ENCODE data around the gene SNN. TPM values are rescaled to one million over a fixed set of nuclear protein-coding genes. Genes with fewer than 3 reads are reported as not detected.
A peak's percentile ranks its signal among the peaks of the same experiment; 100 is the strongest.

Gene SNN
- polyA plus RNA-seq, 2 of the 4 experiments (the other 2 are of a cell fraction), result 6.3 to 10.7 TPM

GRCh38 chr16:11668623-11669379 is 546 bp downstream of the SNN start (continued):
- TF ChIP-seq CBX8 (IDR thresholded peaks at IDR 0.05), result no peak
- no peak for TF ChIP-seq POLR2AphosphoS2 (conservative IDR thresholded peaks at IDR 0.05; ENCODE audit: low read length)
- TF ChIP-seq EHF (CRISPR knock-in tag; IDR thresholded peaks at IDR 0.05), result no peak
- TF ChIP-seq, protein P1, sequence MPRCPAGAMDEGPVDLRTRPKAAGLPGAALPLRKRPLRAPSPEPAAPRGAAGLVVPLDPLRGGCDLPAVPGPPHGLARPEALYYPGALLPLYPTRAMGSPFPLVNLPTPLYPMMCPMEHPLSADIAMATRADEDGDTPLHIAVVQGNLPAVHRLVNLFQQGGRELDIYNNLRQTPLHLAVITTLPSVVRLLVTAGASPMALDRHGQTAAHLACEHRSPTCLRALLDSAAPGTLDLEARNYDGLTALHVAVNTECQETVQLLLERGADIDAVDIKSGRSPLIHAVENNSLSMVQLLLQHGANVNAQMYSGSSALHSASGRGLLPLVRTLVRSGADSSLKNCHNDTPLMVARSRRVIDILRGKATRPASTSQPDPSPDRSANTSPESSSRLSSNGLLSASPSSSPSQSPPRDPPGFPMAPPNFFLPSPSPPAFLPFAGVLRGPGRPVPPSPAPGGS (IDR thresholded peaks at IDR 0.05), result no peak
- no peak for TF ChIP-seq ATOH8 (CRISPR knock-in tag; IDR thresholded peaks at IDR 0.05; ENCODE audit: low read depth)
- no peak for TF ChIP-seq KDM1A (IDR thresholded peaks at IDR 0.05; ENCODE audit: low read depth)
- no peak for TF ChIP-seq CEBPB (IDR thresholded peaks at IDR 0.05)
- no peak for TF ChIP-seq JUNB (IDR thresholded peaks at IDR 0.05)

- Histone ChIP-seq H3K9me3 (no peaks in the 10 kb centered on the region), H3K4me2 (peak overlapping the region; percentile 100), H3K27ac (peak overlapping the region; percentile 83 to 92; a peak in 5 of 6 replicates), H3K4me1 (peaks cover 43% of the 10 kb centered on the region), H3K4me3 (peak overlapping the region; percentile 94)
- DNase-seq (ENCODE audit: low read depth in 1 of 2, low spot score in 1 of 2) (no peak), ATAC-seq (0 out of 6 replicates have a peak, but pooled peaks of 1 of the 2 experiments have one; percentile 10), FAIRE-seq (no peak)
- TF ChIP-seq POLR2AphosphoS2 (conservative IDR thresholded peaks at IDR 0.05; ENCODE audit: low read length), result no peak
- TF ChIP-seq ZFP36 (IDR thresholded peaks at IDR 0.05; ENCODE audit: borderline replicate concordance, partially characterized antibody), result peak; percentile 69
- WGBS (ENCODE audit: missing lambda C conversion rate), result 85% methylated on average over 17 of the region's 22 CpGs
- ChIA-PET CTCF (interaction anchor here (0.6 to 2.8 kb wide), 5 partner anchors 10 to 273 kb away, joined by 3 to 7 read pairs (median 5); no protein-coding TSS in a partner anchor), POLR2A (interaction anchor here (0.6 to 1.0 kb wide), 2 partner anchors 29 to 76 kb away, joined by 4 to 5 read pairs; no protein-coding TSS in a partner anchor)
These were observed 1.3 kb downstream of the SNN start for GRCh38 chr16:11669380-11670146.

GRCh38 chr16:11670171-11671131 is 2.2 kb downstream of the SNN start:
- no peak for FAIRE-seq
- peak overlapping the region; percentile 100 for H3K4me2 ChIP-seq
- TF ChIP-seq KDM5A (IDR thresholded peaks at IDR 0.05), result no peak
- 85% methylated on average over 26 of the region's 27 CpGs for WGBS (ENCODE audit: missing lambda C conversion rate)
- ATAC-seq, result no peak
- ChIA-PET POLR2A (no interaction called here), CTCF (interaction anchor here (0.6 to 2.8 kb wide), 4 partner anchors 9 to 274 kb away, joined by 3 to 7 read pairs (median 6); no protein-coding TSS in a partner anchor)
- no peak overlapping the region for H3K4me3 ChIP-seq
- DNase-seq (ENCODE audit: low read depth in 1 of 2, low spot score in 1 of 2), result no peak
- no peaks in the 10 kb centered on the region for H3K9me3 ChIP-seq
- peak overlapping the region in 1 of 2 experiments; percentile 92; a peak in 2 of 6 replicates for H3K27ac ChIP-seq
- H3K4me1 ChIP-seq, result peaks cover 52% of the 10 kb centered on the region

DNA sequence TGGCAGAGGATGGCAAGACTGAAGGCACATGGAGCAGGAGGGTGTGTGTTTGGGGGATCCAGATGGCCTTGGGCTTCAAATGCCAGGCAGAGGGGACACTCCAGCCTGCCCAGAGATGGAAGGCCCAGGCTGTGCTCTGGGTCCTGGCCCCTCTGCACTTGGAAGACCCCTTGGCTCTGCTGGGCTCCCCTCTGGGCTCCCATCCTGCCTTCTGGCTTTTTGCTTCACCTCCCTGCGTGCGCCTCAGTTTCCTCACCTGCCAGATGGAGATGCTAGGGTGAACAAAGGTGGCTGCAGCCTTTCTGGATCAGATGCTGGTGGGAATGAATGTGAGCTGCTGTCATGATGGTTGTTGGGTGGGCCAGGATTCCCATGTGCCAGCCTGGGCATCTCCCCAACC is 3.0 kb downstream of the SNN start:
- CTCF ChIA-PET, result interaction anchor here (2.4 to 2.8 kb wide), 2 partner anchors 12 to 275 kb away, joined by 7 read pairs; no protein-coding TSS in a partner anchor
- H3K9me3 ChIP-seq, result no peaks in the 10 kb centered on the region
- FAIRE-seq (no peak), DNase-seq (ENCODE audit: low read depth in 1 of 2, low spot score in 1 of 2) (no peak), ATAC-seq (no peak)
- no peak overlapping the region for H3K4me3 ChIP-seq
- peaks cover 60% of the 10 kb centered on the region for H3K4me1 ChIP-seq
- TF ChIP-seq, protein P2, sequence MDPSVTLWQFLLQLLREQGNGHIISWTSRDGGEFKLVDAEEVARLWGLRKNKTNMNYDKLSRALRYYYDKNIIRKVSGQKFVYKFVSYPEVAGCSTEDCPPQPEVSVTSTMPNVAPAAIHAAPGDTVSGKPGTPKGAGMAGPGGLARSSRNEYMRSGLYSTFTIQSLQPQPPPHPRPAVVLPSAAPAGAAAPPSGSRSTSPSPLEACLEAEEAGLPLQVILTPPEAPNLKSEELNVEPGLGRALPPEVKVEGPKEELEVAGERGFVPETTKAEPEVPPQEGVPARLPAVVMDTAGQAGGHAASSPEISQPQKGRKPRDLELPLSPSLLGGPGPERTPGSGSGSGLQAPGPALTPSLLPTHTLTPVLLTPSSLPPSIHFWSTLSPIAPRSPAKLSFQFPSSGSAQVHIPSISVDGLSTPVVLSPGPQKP (IDR thresholded peaks at IDR 0.05; ENCODE audit: low read depth, low read length), result no peak
- TF ChIP-seq MAFK (IDR thresholded peaks at IDR 0.05; ENCODE audit: partially characterized antibody), result no peak
- no peak for TF ChIP-seq EP300 (IDR thresholded peaks at IDR 0.05)
- no peak for TF ChIP-seq PHF8 (IDR thresholded peaks at IDR 0.05; ENCODE audit: borderline replicate concordance, low read depth)
- TF ChIP-seq GATA3 (IDR thresholded peaks at IDR 0.05; ENCODE audit: borderline replicate concordance), result no peak
- POLR2A ChIA-PET, result no interaction called here
- no peak overlapping the region for H3K4me2 ChIP-seq
- 89% methylated on average over 2 of the region's 2 CpGs for WGBS (ENCODE audit: missing lambda C conversion rate)
- peak overlapping the region in 1 of 2 experiments; percentile 92; a peak in 1 of 6 replicates for H3K27ac ChIP-seq

All from A549 (cell line).